Duodenal mucosa (tissue), 2 donors: ENCODE data around the gene FCN1.

Source experiments
- H3K27ac ChIP-seq: one replicate; pipeline ENCODE4 v1.7.0; 2013; ENCODE audit warnings: low read depth, low read length
- H3K27me3 ChIP-seq, 2 donors: one replicate each; pipeline ENCODE4 v1.7.0; 2013; ENCODE audit warnings: low read length in 2 of 2, control low read depth in 1 of 2; ENCODE audit not compliant: insufficient read depth in 2 of 2, control insufficient read depth in 1 of 2
- H3K36me3 ChIP-seq, 2 donors: one replicate each; pipeline ENCODE4 v1.7.0; 2013; ENCODE audit warnings: low read length in 2 of 2, control low read depth in 1 of 2; ENCODE audit not compliant: insufficient read depth in 2 of 2, control insufficient read depth in 1 of 2
- H3K4me1 ChIP-seq, 2 donors: one replicate each; pipeline ENCODE4 v1.7.0; 2013; ENCODE audit warnings: low read length in 2 of 2, control low read depth in 1 of 2; ENCODE audit not compliant: insufficient read depth in 2 of 2, control insufficient read depth in 1 of 2
- H3K4me3 ChIP-seq, 2 donors: one replicate each; pipeline ENCODE4 v1.7.0; 2013; ENCODE audit warnings: low read length in 2 of 2, low read depth in 1 of 2
- H3K9ac ChIP-seq, 2 donors: one replicate each; pipeline ENCODE4 v1.7.0; 2013; ENCODE audit warnings: low read length in 2 of 2, low read depth in 1 of 2
- H3K9me3 ChIP-seq, 2 donors: one replicate each; pipeline ENCODE4 v1.7.0; 2013; ENCODE audit warnings: low read length in 2 of 2, control low read depth in 1 of 2; ENCODE audit not compliant: control insufficient read depth in 1 of 2

Gene FCN1

DNA sequence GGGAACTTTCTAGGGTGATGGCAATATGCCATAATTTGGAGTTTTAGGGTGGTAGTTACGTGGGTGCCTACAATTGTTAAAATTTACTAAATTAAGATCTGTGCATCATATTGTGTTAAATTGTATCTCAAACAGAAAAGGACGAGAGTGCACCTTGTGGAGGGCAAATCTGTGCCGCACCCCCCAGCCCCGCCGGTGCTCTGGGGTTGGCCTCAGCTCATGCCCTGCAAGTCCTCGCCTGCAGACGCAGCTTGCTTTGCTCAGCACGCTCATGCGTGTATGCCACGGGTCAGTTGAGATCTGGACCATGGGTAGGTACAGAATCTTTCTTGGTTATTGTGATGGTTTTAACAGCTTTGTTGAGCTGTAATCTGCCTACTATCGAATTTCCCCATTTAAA, 33.7 kb upstream of the FCN1 start:
- H3K27me3 ChIP-seq, result no peaks in the 10 kb centered on the region
- no peak overlapping the region for H3K4me3 ChIP-seq
- H3K36me3 ChIP-seq, result no peaks in the 10 kb centered on the region
- H3K9me3 ChIP-seq, result no peaks in the 10 kb centered on the region
- H3K9ac ChIP-seq, result no peak overlapping the region
- H3K4me1 ChIP-seq, result no peaks in the 10 kb centered on the region
- H3K27ac ChIP-seq, result no peak overlapping the region

DNA sequence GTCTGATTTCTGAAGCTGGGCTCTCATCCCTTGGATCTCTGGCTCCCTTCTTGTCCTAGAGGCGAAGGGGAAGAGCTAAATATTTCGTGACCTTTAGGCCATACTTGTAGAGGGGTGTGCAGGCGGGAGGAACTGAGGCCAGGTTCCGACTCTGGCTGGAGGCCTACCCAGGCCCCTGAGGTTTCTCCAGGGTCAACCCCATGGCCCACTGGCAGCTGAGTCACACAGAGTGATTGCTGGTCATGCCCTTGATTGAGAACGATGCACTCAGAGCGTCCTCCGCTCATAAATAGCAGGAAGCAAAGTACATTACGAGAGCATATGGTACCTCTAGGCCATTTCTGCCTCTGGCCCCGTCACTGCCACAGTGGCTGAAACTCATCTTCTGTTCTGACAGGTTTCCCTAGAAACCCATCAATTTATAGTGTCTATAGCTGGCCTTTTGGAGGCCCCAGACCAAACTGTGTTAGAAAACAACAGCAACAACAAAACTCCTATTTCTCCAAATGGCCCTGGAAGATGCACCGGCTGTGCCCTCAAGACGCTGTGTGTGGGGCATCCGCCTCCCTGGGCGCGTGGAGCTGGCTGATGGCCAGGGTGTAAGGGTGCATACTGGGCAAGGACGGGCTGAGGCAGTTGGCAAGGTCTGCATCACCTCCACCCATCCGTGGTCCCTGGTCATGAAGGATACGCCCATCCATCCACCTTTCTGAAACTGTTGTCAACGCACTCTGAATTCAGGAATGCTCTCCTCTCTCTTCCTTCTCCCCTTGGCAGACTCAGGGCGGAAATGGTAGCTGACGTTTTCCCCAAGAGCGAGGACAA, 32.9 kb upstream of the FCN1 start:
- H3K4me3 ChIP-seq, result no peak overlapping the region
- no peaks in the 10 kb centered on the region for H3K27me3 ChIP-seq
- no peak overlapping the region for H3K27ac ChIP-seq
- no peaks in the 10 kb centered on the region for H3K36me3 ChIP-seq
- no peak overlapping the region for H3K9ac ChIP-seq
- no peaks in the 10 kb centered on the region for H3K9me3 ChIP-seq
- H3K4me1 ChIP-seq, result no peaks in the 10 kb centered on the region

DNA sequence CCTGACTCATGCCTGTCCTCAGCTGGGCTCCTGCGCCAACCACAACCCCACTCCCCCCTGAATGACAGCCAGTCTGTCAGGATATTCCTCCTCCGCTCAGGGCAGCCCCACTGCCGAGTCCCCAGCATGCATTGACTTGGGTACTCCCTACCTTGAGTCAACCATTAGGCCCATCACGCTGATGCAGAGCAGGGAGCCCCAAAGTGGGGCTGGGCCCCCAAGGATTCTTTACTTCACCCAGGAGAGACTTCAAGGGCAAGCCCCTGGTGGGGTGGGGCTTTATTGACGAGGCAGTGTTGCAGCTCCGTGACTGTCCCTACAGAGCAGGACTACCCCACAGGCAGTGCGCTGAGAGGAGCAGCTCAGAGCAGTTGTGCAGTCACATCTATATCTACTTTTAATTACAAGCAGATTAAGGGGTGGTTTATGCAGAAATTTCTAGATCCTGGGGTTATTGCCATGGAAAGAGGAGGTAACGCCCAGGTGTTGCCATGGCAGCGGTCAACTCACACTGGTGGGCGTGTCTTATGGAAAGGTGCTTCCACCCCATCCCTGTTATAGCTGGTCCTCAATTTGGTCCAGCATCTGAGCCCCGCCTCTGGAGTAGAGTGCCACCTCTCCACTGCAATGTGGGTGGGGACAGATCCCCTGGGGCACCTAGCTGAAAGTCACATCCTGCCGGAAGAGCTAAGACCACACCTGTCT, 32.1 kb upstream of the FCN1 start:
- H3K4me1 ChIP-seq, result no peaks in the 10 kb centered on the region
- no peaks in the 10 kb centered on the region for H3K27me3 ChIP-seq
- no peak overlapping the region for H3K4me3 ChIP-seq
- H3K9me3 ChIP-seq, result no peaks in the 10 kb centered on the region
- H3K9ac ChIP-seq, result no peak overlapping the region
- H3K36me3 ChIP-seq, result no peaks in the 10 kb centered on the region
- H3K27ac ChIP-seq, result no peak overlapping the region

DNA sequence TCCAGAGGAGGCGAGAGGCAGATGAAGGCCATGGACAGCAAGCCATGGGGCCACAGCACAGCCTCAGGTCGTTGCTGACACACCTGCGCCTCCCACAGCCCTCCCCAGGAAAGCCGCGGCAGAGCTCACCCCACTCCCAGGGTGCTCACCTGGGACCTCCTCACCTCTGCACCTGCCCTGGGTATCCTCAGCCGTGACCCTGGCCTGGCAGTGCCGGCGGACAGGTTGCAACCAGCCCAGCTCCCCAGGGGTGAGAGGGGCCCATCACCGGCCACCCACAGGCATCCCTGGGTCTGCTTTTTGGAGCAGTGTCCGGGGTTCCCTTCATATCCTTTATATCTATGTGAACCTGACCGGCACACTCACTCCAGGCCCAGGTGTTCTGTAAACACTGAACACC, 30.4 kb upstream of the FCN1 start:
- H3K4me3 ChIP-seq, result no peak overlapping the region
- H3K4me1 ChIP-seq, result no peaks in the 10 kb centered on the region
- no peaks in the 10 kb centered on the region for H3K36me3 ChIP-seq
- no peaks in the 10 kb centered on the region for H3K27me3 ChIP-seq
- H3K9me3 ChIP-seq, result no peaks in the 10 kb centered on the region
- H3K27ac ChIP-seq, result no peak overlapping the region
- H3K9ac ChIP-seq, result no peak overlapping the region

DNA sequence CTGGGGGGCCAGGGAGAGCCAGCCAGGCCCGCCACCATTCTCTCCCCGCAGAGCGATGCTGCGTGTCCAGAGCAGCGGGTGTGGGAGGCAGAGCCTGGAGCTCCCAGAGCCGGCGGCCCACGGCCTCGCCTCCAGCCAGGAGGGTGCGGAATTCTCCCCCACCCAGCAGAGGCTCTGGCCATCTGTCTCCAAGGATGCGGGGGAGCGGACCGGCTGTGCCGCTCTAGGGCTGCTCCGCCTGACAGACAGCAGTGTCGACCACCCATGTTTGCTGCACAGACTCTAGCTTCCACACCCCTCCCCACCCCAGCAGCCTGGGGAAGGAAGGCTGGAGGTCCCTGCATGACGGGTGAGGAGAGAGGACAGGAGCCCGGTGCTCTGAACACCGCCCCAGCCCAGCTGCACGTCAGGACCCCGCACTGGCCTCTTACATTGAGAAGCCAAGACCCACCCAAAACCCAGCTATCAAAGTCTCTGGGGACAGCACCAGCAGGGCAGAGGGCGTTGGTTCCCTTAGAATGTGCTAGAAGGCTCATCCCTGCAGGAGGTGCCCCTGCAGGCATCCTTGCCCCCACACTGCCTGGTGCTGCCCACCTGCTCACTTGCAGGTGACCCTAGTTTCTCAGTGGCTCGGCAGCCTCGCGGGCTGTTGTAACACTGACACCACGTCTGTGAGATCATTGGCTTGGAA, 29.7 kb upstream of the FCN1 start:
- H3K9me3 ChIP-seq, result no peaks in the 10 kb centered on the region
- H3K9ac ChIP-seq, result no peak overlapping the region
- H3K27me3 ChIP-seq, result no peaks in the 10 kb centered on the region
- H3K36me3 ChIP-seq, result no peaks in the 10 kb centered on the region
- H3K27ac ChIP-seq, result no peak overlapping the region
- no peak overlapping the region for H3K4me3 ChIP-seq
- no peaks in the 10 kb centered on the region for H3K4me1 ChIP-seq

DNA sequence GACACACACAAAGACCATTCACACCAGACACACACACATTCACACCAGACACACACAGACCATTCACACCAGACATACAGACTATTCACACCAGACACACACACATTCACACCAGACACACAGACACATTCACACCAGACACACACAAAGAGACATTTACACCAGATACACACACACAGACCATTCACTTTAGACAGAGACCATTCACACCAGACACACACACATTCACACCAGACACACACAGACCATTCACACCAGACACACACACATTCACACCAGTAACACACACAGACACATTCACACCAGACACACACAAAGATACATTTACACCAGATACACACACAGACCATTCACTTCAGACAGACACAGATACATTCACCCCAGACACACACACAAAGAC, 29.0 kb upstream of the FCN1 start:
- Histone ChIP-seq H3K9ac (no peak overlapping the region), H3K4me3 (no peak overlapping the region), H3K27me3 (no peaks in the 10 kb centered on the region), H3K4me1 (no peaks in the 10 kb centered on the region), H3K36me3 (no peaks in the 10 kb centered on the region), H3K27ac (no peak overlapping the region), H3K9me3 (no peaks in the 10 kb centered on the region)

DNA sequence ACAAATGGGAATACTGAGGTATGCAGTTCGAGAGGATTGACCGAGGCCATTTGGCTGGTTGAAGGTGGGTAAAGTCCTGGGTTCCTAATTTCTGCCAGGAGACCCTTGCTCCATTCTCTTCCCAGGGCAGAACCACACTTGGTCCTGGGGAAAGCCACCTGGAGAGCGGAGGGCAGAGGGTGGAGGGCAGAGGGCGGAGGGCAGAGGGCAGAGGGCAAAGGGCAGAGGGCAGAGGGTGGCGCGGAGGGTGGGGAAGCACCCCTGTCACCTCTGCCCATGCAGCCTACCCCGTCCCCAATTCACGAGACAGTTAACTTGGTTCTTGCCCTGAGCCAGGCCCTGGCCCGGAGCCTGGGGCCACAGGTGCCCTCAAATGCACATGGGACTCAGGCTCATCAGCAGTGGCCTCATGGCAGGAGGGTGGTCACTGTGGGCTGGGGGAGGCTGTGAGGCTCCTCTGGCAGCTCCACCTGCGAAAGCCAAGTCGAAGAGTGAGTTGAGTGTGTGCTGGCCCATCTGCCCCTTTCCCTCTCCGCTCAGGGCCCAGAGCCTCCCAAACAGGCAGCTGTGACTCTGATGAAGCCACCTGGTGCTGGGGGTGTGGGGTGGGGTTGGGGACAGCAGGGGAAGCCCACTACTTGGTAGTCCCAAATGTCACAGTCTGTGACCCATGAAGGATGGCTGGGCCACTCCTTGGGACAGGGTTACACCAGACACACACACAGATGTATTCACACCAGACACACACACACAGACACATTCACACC, 28.0 kb upstream of the FCN1 start:
- Histone ChIP-seq H3K27me3 (no peaks in the 10 kb centered on the region), H3K9me3 (no peaks in the 10 kb centered on the region), H3K9ac (no peak overlapping the region), H3K27ac (no peak overlapping the region), H3K4me3 (no peak overlapping the region), H3K36me3 (no peaks in the 10 kb centered on the region), H3K4me1 (no peaks in the 10 kb centered on the region)

DNA sequence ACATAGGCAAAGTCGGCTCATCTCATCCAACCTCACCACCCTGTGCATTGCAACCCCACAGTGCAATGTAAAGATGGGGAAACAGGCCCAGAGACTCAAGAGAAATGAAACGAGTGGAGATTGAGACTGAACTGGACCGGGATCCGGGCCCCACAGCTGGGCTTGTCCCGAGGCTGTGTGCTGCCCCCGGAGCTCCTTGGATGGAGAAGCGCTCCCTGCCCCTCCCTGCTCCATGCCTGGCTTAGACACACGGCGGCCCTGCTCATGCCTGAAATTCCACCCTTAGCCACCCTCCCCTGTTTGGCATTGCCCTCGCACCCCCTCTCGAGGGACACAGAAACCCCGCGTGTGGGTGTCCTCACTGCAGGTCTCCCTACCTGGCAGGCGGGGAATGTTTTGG, 27.2 kb upstream of the FCN1 start:
- H3K9me3 ChIP-seq, result no peaks in the 10 kb centered on the region
- H3K4me1 ChIP-seq, result no peaks in the 10 kb centered on the region
- H3K27ac ChIP-seq, result no peak overlapping the region
- no peak overlapping the region for H3K9ac ChIP-seq
- no peaks in the 10 kb centered on the region for H3K36me3 ChIP-seq
- H3K27me3 ChIP-seq, result no peaks in the 10 kb centered on the region
- H3K4me3 ChIP-seq, result no peak overlapping the region

DNA sequence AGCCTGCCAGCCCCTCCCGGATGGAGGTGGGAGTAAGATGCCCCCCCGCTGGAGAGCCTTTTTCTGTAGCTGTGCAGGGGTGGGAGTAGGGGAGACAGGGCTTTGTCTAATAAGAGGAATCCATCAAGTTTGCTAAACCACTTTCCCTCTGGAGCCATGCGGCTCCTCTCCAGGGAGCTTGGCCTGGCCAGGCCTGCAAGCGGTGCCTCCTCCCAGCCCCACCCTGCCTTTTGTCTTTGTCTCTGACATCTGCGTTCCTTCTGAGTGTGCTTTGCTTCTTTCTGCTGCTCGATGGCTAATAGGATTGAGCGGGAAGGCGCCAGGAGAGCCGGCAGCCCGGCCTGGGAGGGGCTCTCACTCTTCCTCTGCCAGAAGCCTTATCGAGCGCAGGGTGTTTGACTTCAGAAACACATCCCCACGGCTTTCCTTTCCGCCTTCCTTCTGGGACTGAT, 26.7 kb upstream of the FCN1 start:
- no peaks in the 10 kb centered on the region for H3K27me3 ChIP-seq
- no peaks in the 10 kb centered on the region for H3K36me3 ChIP-seq
- no peaks in the 10 kb centered on the region for H3K4me1 ChIP-seq
- no peaks in the 10 kb centered on the region for H3K9me3 ChIP-seq
- H3K9ac ChIP-seq, result no peak overlapping the region
- H3K27ac ChIP-seq, result no peak overlapping the region
- no peak overlapping the region for H3K4me3 ChIP-seq
